GM21515 (cell line): ENCODE measurements around the gene RETREG3.
"Not testable (repeated sequence)": the region's sequence is repeated elsewhere in the genome, so short reads cannot be mapped to it uniquely, and the experiment has no call there.

Source experiments
- ATAC-seq: cut with Tn5 transposase; IDR thresholded peaks from one replicate; pipeline ENCODE4 v1.9.1; 2021; ENCODE audit not compliant: unreplicated experiment

Gene RETREG3

GRCh38 chr17:42571435-42572225 lies 37.5 kb downstream of the RETREG3 start:
- no peak for ATAC-seq

GRCh38 chr17:42568341-42569111 lies 40.6 kb downstream of the RETREG3 start:
- no peak for ATAC-seq

GRCh38 chr17:42566883-42567573 lies 42.1 kb downstream of the RETREG3 start, which contains the start of gene MLX:
TSS of gene MLX (plus strand) at chr17:42567100. CDS start at chr17:42567125, 25 bp downstream.
- ATAC-seq = no peak

GRCh38 chr17:42566215-42566882 lies 42.8 kb downstream of the RETREG3 start:
- ATAC-seq = no peak

GRCh38 chr17:42565523-42566214 lies 43.5 kb downstream of the RETREG3 start:
- no peak for ATAC-seq

- ATAC-seq = no peak
These were observed 44.2 kb downstream of the RETREG3 start for GRCh38 chr17:42564815-42565522.

- ATAC-seq = no peak
These were observed 45.2 kb downstream of the RETREG3 start for GRCh38 chr17:42563950-42564349.

- ATAC-seq = no peak
These were observed 45.6 kb downstream of the RETREG3 start for GRCh38 chr17:42563543-42563942.

- no peak for ATAC-seq
These were observed 46.0 kb downstream of the RETREG3 start for GRCh38 chr17:42563143-42563509.

- no peak for ATAC-seq
These were observed 46.6 kb downstream of the RETREG3 start for GRCh38 chr17:42562388-42563142.

GRCh38 chr17:42561897-42562387 lies 47.2 kb downstream of the RETREG3 start, which contains the start of gene COASY:
TSS of gene COASY (plus strand) at chr17:42562148. CDS start at chr17:42562623, 475 bp downstream.
- no peak for ATAC-seq

GRCh38 chr17:42560246-42560645 lies 48.9 kb downstream of the RETREG3 start:
- ATAC-seq = no peak

GRCh38 chr17:42559075-42559474 lies 50.1 kb downstream of the RETREG3 start:
- ATAC-seq = no peak

- not testable (repeated sequence) for ATAC-seq
These were observed 53.1 kb downstream of the RETREG3 start for GRCh38 chr17:42555961-42556617.

- ATAC-seq = no peak
These were observed 54.0 kb downstream of the RETREG3 start for GRCh38 chr17:42555122-42555622.

GRCh38 chr17:42554250-42555121 lies 54.7 kb downstream of the RETREG3 start:
- ATAC-seq = peak; percentile 64

GRCh38 chr17:42553866-42554249 lies 55.3 kb downstream of the RETREG3 start:
- ATAC-seq = no peak
